Measurements from ENCODE around the gene GPR22.

GPR22 gene

DNA sequence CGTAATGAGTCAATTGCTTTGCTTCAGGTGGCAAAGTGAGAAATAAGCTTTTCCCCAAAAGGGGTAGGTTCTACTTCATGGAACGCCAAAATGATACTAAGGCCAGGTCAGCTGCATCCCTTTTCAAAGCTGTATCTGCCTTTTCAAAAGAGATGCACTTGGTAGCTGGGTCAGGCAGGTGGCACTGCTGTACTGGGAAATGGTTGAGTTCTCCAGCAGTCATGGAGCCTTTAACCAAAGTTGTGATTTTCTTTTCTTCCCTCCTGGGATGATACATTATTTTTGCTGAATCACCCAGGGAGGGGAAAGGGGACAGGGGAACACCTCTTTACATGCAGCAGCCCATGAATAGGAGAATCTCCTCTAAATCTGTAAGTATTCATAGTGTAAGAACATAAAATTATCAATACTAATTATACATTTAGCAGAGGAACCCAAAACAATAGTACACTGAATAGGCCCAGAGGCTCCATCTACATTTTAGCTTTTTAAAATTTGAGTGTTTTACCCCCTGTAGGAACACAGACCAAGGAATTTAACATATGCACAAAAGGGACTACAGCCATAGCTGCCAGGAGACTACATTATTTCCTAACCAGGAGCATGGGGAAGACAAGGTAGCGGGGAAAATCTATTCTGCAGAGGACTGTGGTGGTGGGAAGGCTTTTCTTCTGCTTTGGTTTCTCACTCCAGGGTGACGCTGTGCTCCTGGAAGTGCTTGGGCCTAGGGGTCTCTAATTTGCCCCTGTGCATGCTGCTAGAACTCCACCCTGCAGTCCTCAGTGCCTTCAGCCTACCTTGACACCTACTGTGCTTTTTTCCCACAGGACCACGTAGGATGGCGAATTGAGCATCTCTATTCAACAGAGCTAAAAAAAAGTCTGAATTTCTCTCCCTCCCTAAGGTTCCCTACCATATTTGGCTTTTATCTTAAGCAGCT is 6.4 kb upstream of the GPR22 start:
- H3K27ac ChIP-seq: no peak overlapping the region
- TF ChIP-seq, protein P1, sequence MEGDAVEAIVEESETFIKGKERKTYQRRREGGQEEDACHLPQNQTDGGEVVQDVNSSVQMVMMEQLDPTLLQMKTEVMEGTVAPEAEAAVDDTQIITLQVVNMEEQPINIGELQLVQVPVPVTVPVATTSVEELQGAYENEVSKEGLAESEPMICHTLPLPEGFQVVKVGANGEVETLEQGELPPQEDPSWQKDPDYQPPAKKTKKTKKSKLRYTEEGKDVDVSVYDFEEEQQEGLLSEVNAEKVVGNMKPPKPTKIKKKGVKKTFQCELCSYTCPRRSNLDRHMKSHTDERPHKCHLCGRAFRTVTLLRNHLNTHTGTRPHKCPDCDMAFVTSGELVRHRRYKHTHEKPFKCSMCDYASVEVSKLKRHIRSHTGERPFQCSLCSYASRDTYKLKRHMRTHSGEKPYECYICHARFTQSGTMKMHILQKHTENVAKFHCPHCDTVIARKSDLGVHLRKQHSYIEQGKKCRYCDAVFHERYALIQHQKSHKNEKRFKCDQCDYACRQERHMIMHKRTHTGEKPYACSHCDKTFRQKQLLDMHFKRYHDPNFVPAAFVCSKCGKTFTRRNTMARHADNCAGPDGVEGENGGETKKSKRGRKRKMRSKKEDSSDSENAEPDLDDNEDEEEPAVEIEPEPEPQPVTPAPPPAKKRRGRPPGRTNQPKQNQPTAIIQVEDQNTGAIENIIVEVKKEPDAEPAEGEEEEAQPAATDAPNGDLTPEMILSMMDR (conservative IDR thresholded peaks at IDR 0.05): peak; percentile 93
- TF ChIP-seq ZFX (IDR thresholded peaks at IDR 0.05): no peak

DNA sequence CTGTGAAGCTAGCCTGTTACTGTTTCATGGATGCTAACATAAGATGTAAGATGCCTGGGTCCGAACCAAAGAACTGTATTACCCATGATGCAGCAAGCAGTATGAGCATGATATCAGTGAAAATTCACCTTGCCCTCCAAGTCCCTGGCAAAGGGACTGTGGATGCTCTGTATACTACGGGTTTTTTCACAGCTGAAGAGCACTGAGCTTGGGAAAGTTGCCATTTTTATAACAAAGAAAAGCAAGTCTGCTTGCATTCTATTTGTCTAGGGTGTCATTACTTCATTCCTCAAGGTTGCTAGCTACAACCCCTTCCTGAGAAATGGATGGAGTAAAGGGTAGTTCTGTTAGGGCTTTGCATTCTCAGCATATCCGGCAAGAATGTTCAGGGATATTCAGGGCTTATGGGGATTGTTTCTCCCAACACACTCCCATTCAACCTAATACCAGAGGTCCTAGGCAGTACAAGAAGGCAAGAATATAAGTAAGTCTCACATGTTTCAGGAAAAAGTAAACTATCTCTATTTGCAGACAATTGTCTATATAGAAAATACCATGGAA is 5.1 kb upstream of the GPR22 start:
- H3K27ac ChIP-seq: no peak overlapping the region
- no peak for TF ChIP-seq ZFX (IDR thresholded peaks at IDR 0.05)
- TF ChIP-seq, protein P1 (conservative IDR thresholded peaks at IDR 0.05): no peak

DNA sequence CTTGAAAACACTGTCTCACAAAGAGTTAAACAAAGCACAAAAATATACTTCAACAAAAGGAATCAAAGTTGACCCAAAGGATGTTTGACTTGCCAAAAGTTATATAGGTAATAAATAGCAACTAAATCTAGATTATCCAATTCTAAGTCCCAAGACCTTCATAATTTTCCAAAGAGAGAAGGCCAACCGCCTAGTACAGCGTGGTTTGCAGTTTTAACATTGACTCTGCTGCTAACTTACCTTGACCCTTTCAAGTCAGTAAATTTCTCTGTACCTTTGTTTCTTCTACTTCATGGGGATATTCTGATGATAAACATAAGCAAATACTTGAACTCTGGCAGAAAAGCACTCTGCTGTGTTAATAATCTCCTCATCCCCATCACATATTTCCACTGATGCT is 1.9 kb upstream of the GPR22 start:
- no peak overlapping the region for H3K27ac ChIP-seq
- TF ChIP-seq, protein P1 (conservative IDR thresholded peaks at IDR 0.05): no peak
- TF ChIP-seq ZFX (IDR thresholded peaks at IDR 0.05): no peak

DNA sequence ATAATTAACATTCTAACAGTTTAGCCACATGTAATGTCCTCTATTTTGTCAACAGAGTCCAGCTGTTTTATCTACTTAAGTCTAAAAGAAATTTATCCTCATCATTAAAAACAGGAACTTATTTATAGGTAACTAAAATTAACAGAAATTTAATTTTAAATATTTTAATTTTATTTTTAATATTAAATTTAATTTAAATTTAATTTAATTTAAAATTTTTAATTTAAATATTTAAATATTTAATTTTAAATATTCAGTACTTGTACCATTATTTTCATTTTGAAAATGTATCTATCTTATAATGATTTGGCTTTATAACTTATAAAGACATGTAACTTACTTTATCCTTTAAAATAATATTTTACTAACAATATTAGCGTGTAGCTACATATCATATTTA is 1.0 kb upstream of the GPR22 start:
- TF ChIP-seq, protein P1 (conservative IDR thresholded peaks at IDR 0.05): no peak
- no peak for TF ChIP-seq ZFX (IDR thresholded peaks at IDR 0.05)
- H3K27ac ChIP-seq: no peak overlapping the region

DNA sequence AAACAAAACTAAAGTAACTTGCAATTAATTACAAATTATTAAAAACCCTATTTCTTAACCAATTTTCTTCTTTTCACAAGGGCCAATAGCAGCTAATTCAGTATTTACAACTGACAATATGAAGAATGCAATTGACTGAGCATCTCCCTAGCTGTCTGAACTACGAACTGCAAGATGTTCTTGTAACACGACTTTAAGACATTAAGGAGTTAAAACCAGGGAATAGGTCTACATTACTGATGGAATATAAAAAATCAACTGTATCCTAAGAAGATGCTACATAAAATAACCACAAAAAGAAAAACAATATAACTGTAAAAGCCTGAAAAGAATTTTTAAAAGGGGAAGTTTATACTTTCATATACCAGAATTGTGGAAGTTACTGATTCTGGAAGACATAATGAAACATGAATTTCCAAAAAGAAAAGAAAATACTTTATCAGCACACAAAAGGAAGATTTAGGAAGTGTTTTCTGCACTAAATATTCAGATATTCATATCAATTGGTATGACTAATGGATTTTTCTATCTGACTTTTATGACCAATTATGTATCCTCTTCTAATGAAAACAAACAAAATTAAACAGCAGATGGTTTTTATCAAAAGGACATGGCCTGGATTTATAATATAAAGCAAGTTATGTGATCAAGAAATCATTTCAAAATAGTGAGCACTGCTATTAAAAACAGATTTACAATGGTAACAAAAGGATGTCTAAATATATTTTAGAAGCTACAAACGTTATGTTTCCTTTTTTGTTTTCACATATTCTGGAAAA is 1.6 kb downstream of the GPR22 start:
- no peak for TF ChIP-seq ZFX (IDR thresholded peaks at IDR 0.05)
- TF ChIP-seq, protein P1 (conservative IDR thresholded peaks at IDR 0.05): no peak
- no peak overlapping the region for H3K27ac ChIP-seq

DNA sequence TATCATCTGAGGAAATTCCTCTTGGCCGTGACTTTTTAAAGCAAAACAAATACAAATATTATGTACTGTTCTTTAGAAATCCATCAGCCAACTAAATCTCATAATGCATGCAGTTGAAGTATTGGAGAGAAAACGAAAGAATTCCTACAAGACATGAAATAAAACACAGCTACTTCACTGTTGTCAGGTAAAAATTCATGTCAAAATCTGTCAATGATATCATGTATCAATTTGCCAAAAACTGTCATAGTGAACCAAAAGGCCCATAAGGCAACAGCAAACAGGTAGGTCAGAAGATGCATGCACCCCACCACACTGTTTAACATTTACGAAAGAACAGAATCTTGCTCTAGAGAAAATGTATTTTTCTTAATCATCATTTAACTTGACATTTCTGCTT is 2.3 kb downstream of the GPR22 start:
- no peak overlapping the region for H3K27ac ChIP-seq
- TF ChIP-seq, protein P1 (conservative IDR thresholded peaks at IDR 0.05): no peak
- TF ChIP-seq ZFX (IDR thresholded peaks at IDR 0.05): no peak
